Iris pigment epithelial cell (primary cell): ENCODE measurements around the gene RANBP1.

Experiments used
- DNase-seq: peaks from one replicate; pipeline ENCODE4 v3.0.0-alpha.2; 2011; ENCODE audit warnings: low read depth

The RANBP1 gene

DNA sequence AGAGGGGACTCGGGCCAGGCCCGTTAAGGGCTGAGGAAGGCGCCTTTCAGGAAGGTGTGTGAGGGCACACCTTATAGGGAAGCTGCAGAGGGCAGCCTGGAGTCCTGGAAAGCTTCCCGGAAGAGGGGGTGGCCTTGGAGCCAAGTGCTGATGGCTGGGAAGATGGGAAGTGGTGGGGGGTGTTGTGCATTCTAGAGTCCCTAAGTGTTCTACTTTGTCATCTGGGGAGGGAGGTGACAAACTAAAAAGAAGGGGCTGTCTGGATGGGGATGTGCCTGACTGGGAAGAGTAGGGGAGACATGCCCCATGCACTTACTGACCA lies 22.5 kb downstream of the RANBP1 start:
- DNase-seq: no peak

DNA sequence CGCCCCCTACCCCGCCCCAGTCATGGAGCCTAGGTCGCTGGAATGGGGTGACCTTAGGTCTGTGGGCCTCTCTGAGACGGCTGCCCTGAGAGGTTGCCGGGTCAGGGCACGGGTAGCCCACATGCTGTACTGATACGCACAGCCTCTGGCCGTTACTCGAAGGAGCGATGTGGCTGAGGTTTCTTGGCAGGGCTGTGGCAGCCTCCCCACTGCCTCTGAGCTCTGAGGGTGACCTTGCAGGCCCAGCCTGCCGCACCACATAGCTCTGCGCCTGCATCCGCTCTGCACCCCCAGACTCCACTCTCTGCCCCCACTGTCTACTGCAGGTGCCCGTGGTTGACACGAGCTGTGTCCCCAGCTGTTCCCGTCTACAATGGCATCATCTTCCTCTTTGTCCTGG lies 23.0 kb downstream of the RANBP1 start:
- no peak for DNase-seq

DNA sequence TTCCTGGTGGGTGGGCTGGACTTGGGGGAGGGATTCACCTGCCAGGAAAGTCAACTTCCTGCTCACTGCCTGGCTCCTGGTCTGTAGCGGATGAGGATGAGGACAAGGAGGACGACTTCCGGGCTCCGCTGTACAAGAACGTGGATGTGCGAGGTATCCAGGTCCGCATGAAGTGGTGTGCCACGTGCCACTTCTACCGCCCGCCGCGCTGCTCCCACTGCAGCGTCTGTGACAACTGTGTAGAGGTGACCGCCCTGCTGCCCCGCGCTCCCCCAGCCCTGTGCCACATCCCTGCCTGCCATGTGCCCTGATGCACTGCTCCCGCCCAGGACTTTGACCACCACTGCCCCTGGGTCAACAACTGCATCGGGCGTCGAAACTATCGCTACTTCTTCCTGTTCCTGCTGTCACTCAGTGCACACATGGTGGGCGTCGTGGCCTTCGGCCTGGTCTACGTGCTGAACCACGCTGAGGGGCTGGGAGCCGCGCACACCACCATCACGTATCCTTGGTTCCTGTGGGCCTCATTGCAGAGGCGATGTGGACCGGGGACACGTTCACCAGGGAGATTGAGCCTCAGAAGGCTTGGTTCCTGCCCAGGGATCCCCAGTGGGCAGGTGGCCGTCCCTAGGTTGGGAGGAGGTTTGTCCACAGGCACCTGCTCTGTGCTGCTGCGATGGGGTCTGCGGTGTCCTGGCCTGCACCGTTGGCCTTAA lies 23.6 kb downstream of the RANBP1 start:
- DNase-seq: no peak

DNA sequence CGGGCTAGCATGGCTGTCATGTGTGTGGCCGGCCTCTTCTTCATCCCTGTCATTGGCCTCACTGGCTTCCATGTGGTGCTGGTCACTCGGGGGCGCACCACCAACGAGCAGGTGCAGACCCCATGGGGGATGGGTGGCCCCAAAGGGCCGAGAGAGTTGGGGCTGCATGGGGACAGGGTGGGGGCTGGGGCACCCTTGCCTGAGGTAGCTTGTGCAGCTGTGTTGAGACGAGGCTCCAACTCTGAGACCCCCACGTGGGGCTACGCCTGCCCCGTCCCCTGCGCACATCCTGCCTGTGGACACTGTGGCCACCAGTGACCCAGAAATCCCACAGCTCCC lies 24.2 kb downstream of the RANBP1 start:
- DNase-seq: no peak

DNA sequence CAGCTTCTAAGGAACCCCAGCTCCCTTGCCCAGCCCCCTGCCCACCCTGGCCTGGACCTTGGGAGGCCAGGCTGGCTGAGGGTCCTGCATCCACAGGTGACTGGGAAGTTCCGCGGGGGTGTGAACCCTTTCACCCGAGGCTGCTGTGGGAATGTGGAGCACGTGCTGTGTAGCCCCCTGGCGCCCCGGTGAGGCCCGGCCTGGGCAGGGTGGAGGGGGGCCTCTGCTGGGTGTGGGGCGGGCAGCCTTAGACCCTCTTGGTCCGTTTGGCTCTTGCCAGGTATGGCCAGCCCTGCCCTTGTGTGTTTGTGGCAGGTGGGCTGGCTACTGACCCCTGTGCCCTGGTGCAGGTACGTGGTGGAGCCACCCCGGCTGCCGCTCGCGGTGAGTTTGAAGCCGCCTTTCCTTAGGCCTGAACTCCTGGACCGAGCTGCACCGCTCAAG lies 24.6 kb downstream of the RANBP1 start:
- no peak for DNase-seq

DNA sequence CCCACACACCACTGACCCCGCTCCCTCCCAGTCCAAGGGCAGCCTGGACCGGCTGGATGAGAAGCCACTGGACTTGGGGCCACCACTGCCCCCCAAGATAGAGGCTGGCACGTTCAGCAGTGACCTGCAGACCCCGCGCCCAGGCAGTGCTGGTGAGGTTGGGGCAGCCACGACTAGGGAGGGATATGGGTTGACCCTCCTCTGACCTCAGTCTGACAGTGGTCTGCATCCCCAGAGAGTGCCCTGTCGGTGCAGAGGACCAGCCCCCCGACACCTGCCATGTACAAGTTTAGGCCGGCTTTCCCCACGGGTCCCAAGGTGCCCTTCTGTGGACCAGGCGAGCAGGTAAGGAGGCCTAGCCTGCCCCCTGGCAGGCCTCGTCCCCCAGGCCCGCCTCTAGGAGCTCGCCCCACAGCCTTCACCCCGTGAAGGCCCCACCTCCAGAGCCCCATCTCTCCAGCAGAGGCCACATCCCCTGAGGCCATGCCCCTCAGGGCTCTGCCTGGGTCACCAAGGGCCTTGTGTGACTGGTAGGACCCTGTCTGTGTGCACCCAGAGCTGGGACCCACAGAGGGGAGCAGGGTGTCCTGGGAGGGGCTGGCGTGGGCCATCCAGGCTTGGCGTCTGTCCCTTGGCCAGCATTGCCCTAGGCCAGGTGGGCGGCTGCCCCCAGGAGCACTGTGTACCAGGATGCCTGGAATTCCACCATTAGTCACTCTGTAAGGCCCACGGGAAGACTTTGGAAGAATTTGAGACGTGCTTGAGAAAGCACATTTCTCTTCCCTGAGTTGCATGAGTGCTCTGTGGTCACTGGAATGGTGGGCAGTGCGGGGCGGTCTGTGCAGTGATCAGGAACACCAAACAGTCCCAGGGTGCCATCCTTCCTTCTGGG lies 25.5 kb downstream of the RANBP1 start:
- peak; percentile 78 for DNase-seq

DNA sequence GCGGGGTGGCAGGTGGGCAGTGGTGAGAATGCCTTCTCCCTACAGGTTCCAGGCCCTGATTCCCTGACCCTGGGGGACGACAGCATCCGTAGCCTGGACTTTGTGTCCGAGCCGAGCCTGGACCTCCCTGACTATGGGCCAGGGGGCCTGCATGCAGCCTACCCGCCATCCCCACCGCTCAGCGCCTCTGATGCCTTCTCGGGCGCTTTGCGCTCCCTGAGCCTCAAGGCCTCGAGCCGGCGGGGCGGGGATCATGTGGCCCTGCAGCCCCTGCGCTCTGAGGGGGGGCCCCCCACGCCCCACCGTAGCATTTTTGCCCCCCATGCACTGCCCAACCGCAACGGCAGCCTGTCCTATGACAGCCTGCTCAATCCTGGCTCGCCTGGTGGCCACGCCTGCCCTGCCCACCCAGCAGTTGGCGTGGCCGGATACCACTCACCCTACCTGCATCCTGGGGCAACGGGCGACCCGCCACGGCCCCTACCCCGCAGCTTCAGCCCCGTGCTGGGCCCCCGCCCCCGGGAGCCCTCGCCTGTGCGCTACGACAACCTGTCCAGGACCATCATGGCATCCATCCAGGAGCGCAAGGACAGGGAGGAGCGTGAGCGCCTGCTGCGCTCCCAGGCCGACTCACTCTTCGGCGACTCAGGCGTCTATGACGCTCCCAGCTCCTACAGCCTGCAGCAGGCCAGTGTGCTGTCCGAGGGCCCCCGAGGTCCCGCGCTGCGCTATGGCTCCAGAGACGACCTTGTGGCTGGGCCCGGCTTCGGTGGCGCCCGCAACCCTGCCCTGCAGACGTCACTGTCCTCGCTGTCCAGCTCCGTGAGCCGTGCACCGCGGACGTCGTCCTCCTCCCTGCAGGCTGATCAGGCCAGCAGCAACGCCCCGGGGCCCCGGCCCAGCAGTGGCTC lies 27.1 kb downstream of the RANBP1 start:
- DNase-seq: no peak

DNA sequence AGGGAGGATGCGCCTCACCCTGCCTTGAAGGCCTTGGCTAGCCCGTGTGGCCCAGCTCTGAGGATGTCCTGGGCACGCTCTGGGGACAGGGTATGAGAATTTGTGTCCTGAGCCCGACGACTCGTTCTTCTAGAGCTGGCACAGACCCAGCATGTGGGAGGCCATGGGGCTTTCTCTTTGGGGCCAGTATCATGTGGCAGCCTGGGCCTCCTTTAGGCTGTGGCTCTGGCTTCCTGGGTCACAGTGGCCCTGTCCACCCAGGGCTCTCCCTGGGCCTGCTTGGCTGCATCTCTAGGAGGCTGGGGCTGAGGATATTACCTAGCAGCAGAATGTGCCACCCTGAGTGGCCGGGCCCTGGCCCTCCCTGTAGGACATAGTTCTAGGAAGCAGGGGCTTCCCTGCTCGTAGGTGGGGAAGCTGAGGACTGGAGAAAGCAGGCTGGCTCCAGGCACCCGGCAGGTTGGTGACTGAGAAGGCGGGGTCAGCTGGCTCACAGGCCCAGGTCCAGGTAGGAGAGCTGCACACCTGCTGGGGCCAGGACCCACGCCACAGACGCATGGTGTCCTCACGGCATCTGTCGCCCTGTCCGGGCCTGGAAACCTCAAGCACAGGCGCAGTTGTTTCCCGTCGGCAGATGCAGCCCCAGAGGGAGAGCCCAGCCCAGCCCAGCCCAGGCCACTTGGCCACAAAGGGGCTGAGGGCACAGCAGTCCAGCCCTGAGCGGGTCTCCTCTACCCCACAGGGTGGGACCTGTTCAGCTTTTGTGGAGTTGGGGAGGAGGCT lies 28.2 kb downstream of the RANBP1 start:
- DNase-seq: no peak

DNA sequence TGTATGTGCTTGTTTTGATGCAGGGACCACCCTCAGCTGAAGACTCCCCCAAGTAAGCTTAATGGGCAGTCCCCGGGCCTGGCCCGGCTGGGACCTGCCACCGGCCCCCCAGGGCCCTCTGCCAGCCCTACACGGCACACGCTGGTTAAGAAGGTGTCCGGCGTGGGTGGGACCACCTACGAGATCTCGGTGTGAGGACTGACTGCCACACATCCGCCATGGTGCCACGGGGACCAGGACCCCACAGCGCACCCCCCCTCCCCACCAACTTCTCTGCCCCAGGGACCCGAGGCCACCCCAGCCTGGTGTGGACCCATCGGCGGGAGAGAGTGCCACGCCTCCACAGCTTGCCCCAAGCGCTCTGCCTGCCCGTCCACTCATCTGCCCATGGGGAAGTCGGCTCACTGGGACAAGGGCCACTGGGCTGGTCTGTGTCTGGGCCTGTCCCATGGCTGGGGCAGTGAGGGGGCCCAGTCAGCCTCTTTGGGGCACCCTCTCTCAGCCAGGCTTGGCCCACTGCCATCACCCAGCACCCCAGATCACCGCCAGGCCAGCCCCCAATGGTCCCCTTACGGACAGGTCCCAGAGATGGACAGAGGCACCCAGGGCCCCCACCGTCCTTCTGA lies 29.4 kb downstream of the RANBP1 start:
- DNase-seq: no peak

DNA sequence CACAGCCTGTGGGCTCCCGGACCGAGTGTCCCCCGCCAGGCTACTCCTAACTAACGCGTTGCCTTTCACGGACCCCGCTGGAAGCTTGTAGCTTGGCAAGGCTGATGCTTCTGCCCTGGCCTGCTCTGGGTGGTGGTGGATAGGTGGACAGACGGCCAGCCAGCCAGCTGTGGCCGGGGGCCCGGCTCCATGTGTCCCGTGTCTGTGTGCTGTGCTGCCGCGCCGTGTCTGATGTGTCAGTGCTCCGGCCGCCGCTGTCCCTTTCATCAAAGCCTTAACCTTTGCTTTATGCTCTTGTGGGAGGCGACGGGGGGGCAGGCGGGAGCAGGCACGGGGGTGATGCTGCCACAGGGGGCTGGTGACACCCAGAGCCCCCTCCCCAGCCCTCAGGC lies 29.9 kb downstream of the RANBP1 start:
- no peak for DNase-seq

DNA sequence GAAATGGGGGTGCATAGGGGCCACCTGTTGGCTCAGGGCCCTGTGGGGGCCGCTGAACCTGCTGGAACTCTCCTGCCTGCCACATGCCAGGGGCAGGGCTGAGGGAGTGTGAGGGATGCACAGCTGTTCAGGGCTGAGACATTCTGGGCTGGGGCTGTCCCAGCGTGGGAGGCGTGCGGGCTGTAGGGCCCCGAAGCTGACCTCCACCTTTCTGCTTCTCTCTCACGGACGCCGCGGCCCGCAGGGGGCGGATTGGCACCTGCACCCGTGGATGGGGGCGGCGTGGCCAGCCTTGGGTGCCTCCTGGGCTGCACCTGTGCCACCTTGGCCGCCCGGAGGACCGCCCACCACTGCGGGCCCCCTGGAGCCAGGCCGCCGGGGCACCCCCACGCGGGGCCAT lies 30.9 kb downstream of the RANBP1 start:
- no peak for DNase-seq

DNA sequence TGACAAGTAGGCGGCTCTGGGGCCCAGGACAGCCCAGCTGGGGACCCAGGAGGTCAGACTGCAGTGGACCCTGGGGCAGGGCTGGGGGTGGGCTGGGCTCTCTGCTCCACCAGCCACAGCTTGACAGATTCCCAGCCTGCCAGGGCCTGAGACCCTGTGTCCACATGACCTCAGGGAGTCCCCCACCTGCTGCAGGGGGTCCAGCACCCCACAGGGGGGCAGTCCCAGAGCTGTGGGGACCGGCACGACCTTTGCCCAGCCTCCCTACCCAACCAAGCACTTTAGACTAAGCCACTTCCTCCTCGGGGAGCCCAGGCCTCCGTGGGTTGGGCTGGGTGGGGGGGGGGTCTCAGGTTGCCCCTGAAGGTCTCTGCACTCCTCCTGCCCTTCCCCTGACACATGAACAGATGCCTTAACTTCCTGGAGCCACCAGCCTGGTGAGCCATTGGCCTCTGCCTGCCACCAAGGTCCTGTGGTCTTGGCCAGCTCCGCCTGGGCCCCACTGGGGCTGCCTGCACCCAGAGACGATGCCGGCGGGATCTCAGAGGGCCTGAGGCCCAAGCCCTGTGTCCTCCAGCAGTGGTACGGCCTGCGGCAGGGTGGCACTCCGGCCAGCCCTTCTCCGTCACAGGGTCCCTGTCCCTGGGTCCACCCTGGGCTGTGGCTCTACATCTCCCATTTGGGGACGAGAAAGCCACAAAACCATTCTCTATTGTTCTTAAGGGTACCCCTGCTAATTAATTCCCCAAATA lies 31.5 kb downstream of the RANBP1 start:
- no peak for DNase-seq

DNA sequence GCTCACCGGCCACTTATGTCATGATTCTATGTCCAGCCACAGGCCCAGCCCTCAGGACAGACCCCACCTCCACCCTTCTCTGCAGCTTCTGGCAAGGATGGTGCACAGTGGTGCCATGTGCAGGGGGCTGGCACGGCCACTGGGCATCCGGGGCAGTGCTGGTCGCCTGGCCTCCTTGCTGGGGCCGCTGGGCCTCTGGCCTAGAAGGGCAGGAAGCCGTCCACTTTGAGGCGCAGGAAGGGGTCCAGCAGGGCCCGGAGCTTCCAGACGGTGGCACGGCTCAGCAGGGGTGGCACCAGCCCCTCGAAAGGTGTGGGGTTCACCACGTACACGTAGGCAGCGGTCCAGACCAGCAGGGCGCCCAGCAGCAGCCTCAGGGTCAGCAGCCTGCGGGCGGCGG lies 32.5 kb downstream of the RANBP1 start:
- no peak for DNase-seq

DNA sequence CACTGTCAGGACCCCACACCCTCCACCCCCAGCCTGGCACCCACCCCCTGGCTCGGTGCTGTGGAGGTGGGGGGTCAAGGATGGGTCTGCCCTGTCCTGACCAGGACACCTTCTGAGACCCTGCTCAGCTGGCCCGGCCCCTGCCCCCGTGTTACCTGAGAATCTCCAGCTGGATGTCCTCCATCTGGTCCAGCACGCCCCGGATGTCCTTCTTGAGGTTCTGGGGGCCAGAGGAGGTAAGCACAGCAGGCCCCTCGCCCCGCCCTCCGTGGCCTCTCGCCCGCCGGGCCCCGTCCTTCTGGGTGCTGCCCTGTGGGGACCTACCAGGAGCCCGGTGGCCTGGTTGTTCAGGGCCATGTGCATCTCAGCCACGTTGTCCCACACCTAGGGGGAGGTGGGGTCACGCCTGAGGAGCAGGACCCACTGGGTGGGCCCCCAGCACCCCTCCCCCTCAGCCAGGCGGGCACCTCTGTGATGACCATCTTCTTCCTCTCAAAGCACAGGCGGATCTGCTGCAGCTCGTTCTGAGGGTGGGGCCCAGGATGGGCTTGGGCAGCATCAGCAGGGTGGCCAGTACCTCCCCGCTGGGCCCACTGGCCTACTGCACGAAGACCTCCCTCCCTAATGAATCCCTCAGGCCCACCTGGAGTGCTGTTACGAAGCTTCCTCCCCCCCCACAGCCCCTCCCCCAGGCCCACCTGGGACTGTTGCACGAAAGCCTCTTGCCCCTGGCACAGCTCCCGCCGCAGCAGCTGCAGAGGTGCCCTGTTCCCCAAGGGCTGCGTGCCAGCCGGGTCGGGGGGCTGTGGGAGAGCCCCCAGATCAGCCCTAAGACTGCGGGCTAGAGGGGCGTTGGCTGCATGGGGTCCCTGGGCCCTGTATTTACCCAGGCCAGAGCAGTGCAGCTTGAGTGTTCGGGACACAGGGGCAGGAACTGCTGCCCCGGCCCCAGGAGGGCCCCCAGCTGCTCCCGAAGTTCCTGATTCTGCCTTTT lies 33.6 kb downstream of the RANBP1 start:
- no peak for DNase-seq

DNA sequence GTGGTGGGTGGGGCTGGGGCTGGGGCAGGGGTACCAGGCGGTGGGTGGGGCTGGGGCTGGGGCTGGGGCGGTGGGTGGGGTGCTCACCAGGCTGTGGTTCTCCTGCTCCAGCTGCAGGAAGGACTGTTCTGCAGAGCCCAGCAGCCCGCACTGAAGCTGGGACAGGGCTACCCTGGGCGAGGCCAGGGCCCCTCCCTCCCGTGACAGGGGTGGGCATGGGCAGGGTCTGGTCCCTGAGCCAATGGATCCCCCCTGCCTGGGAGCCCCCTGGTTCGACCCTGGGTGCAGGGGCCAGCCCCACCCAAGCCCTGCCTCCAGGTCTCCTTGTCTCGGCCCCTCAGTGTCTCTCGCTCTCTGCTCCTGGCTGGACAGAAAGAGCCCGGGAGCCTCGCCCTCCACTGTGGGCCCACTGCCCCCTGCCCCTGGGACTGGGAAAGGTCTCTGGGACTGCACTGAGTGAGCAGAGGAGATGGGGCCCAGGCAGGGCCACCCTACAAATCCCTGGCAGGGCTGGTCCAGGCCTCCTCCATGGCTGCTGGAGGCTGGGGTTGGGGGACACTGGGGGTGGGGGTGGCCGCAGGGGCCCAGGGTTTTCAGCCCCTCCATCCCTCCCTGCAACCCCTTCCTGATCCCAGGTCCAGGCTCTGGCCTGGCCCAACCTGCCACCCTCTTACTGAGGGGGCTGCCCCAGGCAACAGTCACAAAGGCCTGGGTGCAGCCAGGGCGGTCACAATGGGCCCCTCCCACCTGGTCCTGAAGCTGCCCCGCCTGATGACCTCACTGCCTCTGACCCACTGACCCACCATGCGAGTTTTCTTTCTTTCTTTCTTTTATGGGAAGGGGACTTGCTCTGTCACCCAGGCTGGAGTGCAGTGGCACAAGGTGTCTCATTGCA lies 34.7 kb downstream of the RANBP1 start, which contains the start of gene CCDC188:
CCDC188 (minus strand) TSS at position 675 of the 895 bp plus-strand sequence; CDS start at position 606, 69 bp downstream.
- no peak for DNase-seq

DNA sequence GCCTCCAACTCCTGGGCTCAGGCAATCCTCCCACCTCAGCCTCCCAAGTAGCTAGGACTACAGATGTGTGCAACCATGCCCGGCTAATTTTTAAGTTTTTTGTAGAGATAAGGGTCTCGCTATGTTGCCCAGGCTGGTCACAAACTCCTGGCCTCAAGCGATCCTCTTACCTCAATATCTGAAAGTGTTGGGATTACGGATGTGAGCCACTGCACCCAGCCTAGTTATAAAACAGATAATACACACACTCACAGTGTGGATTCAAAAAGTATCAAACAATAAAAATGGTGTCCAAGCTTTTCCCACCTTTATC lies 35.3 kb downstream of the RANBP1 start:
- DNase-seq: no peak

DNA sequence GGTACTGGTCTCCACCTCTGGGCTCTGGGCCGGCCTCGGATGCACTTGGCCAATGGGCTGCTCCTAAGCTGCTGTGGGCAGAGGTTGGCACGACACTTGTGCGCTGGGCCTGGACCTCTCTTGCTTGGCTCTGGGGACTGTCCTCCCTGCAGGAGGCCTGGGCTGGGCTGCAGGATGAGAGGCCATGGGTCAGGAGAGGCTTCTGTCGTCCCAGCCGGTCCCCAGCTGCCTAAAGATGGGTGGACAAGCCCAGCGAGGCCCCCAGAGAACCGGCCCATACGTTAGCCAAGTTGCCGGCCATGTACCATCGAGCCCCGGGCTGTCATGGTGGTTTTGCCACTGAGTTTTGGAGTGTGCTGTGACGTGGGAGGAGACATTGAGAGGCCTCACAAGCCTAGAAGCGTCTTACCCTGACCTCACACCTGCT lies 36.6 kb downstream of the RANBP1 start:
- no peak for DNase-seq

DNA sequence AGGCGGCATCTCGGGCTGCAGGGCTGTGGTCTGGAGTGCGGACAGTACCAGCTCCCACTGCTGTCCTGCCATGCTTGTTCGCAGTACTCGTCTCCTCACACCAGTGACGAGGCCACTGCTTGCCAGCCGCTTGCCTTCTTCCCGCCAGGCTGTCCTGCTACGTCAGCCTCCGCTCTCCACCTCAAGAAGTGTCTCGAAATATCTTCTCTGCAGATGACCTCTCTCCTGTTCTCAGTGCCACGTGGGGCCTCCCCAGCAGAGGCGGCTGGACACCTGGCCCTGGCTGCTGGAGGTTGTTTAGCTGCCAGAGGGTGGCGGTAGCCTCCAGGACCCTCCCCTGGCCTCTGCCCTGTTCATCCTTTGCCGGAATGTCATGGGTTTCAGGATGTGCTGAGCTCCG lies 38.0 kb downstream of the RANBP1 start:
- DNase-seq: no peak
